Skeletal muscle tissue (tissue), 4 donors: ENCODE measurements around the gene IL18BP. TPM values are rescaled to one million over a fixed set of nuclear protein-coding genes. Genes with fewer than 3 reads are reported as not detected.

ENCODE experiments used
- H3K27ac ChIP-seq: one replicate; pipeline ENCODE4 v1.7.0; 2013; ENCODE audit warnings: mild to moderate bottlenecking, low read depth, low read length, inconsistent platforms
- H3K27me3 ChIP-seq, 3 donors: one replicate each; pipeline ENCODE4 v1.7.0; 2013; ENCODE audit warnings: low read length in 3 of 3; ENCODE audit not compliant: control insufficient read depth in 3 of 3, insufficient read depth in 3 of 3
- H3K36me3 ChIP-seq, 3 donors: one replicate each; pipeline ENCODE4 v1.7.0; 2013; ENCODE audit warnings: low read length in 3 of 3; ENCODE audit not compliant: control insufficient read depth in 3 of 3, insufficient read depth in 3 of 3
- H3K4me1 ChIP-seq, 3 donors: one replicate each; pipeline ENCODE4 v1.7.0; 2013; ENCODE audit warnings: low read length in 3 of 3, mild to moderate bottlenecking in 3 of 3; ENCODE audit not compliant: control insufficient read depth in 3 of 3, insufficient read depth in 3 of 3
- H3K4me3 ChIP-seq, 3 donors: one replicate each; pipeline ENCODE4 v1.7.0; 2013; ENCODE audit warnings: low read length in 3 of 3
- H3K9ac ChIP-seq, 3 donors: one replicate each; pipeline ENCODE4 v1.7.0; 2013; ENCODE audit warnings: low read length in 3 of 3, mild to moderate bottlenecking in 3 of 3, moderate library complexity in 2 of 3, low read depth in 1 of 3
- H3K9me3 ChIP-seq, 3 donors: one replicate each; pipeline ENCODE4 v1.7.0; 2013; ENCODE audit warnings: low read length in 3 of 3; ENCODE audit not compliant: control insufficient read depth in 3 of 3
- total RNA-seq: library from RNA; depleted of rRNA; stranded (reverse); fragments of >200 nt; gene quantifications from one replicate; pipeline ENCODE4 v1.2.3, GENCODE V29; 2014
- donor health status: Osteomylitis.

Gene IL18BP
- total RNA-seq, 1 donor from 2014 or later = 3.1 TPM

DNA sequence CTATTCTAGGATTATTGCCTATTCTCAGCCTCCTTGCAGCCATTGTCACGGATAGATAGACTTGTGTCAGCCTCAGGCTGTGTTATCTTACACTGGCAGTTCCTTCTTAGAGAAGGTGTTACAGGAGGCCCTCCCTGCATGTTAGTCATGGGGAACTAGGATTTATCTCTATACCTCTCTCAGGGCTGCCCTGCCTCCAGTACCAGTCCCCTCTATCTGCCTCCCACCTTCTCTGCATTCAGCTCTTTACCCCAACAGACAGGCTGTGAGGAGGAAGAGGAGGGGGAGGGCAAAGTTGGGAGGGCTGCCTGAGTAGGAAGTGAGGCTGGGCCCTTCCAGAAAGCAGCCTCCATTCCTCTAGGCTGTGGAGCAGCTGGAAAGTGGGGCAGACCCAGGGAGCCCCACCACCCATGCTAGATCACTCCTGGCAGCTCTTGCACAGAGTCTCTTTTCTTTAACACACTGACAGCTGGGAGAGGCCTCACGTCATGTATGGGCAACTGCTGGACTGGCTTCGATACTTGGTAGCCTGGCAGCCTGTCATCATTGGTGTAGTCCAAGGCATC, 2.9 kb upstream of the IL18BP start:
- H3K27ac ChIP-seq = no peak overlapping the region
- no peaks in the 10 kb centered on the region for H3K9me3 ChIP-seq
- H3K4me1 ChIP-seq = peaks cover 20 to 43% (median 21%) of the 10 kb centered on the region in 3 donors
- no peak overlapping the region for H3K9ac ChIP-seq
- H3K36me3 ChIP-seq = peaks cover 7 to 13% (median 7%) of the 10 kb centered on the region in 3 donors
- H3K27me3 ChIP-seq = no peaks in the 10 kb centered on the region
- no peak overlapping the region for H3K4me3 ChIP-seq

DNA sequence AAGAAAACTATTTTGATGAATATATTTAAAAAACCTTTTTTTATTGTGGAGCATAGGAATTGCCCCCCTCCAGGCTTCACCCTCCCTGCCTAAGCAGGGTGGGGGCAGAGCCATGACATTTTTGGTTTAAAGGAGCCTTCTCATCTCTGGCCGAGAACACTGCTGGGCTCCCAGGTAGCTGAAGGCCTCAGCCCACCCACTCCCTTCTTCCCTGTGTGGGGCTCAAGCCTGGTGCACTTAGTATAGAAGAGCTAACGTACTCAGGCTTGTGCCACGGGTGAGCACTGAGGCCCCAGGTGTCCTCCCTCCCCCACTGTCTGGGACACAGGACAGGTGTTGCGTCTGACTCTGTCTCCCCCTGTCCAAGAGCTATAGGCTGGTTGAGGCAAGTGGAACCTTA, 2.2 kb upstream of the IL18BP start:
- H3K27ac ChIP-seq = no peak overlapping the region
- peaks cover 20 to 46% (median 23%) of the 10 kb centered on the region in 3 donors for H3K4me1 ChIP-seq
- H3K9me3 ChIP-seq = no peaks in the 10 kb centered on the region
- no peaks in the 10 kb centered on the region for H3K27me3 ChIP-seq
- H3K9ac ChIP-seq = no peak overlapping the region
- H3K36me3 ChIP-seq = peaks cover 12 to 16% (median 14%) of the 10 kb centered on the region in 3 donors
- no peak overlapping the region for H3K4me3 ChIP-seq

DNA sequence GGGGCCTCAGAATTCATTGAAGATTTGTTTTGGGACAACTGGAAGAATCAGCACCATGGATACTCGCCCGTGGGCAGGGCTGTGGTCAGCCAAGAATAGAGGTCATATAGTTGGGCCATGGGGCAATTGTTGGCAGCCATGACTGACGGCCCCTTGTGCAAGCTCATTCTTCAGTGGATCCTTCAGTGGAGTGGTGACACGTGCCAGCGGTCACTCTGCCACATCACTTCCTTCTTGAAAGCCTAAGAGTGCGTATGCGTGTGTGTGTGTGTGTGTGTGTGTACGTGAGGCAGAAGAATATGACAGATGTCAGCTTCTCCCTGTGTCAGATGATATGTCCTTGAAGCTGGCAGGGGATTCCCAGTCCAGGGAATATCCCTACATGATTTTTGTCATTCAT, 1.8 kb upstream of the IL18BP start:
- Histone ChIP-seq H3K4me3 (no peak overlapping the region), H3K4me1 (peaks cover 20 to 46% (median 23%) of the 10 kb centered on the region in 3 donors), H3K36me3 (peaks cover 16 to 20% (median 17%) of the 10 kb centered on the region in 3 donors), H3K9ac (no peak overlapping the region), H3K27ac (no peak overlapping the region), H3K27me3 (no peaks in the 10 kb centered on the region), H3K9me3 (no peaks in the 10 kb centered on the region)

DNA sequence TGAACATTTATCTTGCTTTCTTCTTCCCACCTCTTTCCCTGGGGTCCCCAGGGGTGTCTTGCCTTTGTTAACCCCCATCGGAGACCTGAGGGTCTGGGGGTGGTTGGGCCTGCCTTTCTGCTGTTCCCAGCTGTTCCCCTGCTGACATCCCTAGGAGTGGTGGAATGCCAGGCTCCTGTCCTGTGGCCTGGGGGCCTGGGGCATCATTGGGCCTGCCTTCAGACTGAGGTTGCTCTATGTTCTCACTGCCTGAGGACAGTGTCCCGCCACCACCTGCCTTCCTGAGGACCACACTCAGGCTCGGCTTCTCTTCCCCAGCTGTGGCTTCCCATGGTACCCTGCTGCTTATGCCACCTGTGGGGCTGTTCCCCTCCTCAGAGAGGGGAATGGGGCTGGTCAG, 1.1 kb upstream of the IL18BP start:
- no peak overlapping the region for H3K9ac ChIP-seq
- H3K27ac ChIP-seq = no peak overlapping the region
- peaks cover 23 to 26% (median 23%) of the 10 kb centered on the region in 3 donors for H3K36me3 ChIP-seq
- peaks cover 20 to 46% (median 23%) of the 10 kb centered on the region in 3 donors for H3K4me1 ChIP-seq
- H3K27me3 ChIP-seq = no peaks in the 10 kb centered on the region
- H3K4me3 ChIP-seq = no peak overlapping the region
- H3K9me3 ChIP-seq = no peaks in the 10 kb centered on the region

DNA sequence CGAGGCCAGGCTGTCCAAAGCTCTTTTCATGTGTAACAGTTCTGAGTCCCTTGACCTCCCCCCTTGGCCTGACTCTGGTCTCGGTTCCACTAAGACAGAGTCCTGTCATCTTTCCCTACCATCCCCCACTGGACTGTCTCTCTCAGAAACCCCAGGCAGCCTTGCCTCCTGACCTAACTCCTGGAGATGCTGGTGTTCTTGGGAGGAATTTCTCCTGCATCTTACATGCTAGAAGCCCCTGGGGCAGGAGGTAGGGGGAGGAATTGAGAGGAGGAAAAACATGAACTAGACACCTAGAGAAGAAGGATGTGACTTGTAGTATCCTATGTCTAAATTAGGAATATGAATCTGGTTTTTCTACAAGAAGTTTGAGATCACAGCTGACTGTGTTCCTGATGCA, 648 bp upstream of the IL18BP start:
- no peak overlapping the region for H3K4me3 ChIP-seq
- no peaks in the 10 kb centered on the region for H3K9me3 ChIP-seq
- peaks cover 26 to 31% (median 27%) of the 10 kb centered on the region in 3 donors for H3K36me3 ChIP-seq
- no peak overlapping the region for H3K9ac ChIP-seq
- H3K27me3 ChIP-seq = no peaks in the 10 kb centered on the region
- no peak overlapping the region for H3K27ac ChIP-seq
- H3K4me1 ChIP-seq = peaks cover 20 to 46% (median 23%) of the 10 kb centered on the region in 3 donors

DNA sequence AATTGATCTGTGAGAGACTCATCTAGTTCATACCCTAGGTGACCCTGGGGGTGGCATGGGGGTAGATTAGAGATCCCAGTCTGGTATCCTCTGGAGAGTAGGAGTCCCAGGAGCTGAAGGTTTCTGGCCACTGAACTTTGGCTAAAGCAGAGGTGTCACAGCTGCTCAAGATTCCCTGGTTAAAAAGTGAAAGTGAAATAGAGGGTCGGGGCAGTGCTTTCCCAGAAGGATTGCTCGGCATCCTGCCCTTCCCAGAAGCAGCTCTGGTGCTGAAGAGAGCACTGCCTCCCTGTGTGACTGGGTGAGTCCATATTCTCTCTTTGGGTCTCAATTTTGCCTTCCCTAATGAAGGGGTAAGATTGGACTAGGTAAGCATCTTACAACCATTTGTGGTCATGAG, 653 bp downstream of the IL18BP start:
- Histone ChIP-seq H3K27ac (peak overlapping the region; percentile 76), H3K36me3 (peaks cover 39 to 44% (median 40%) of the 10 kb centered on the region in 3 donors), H3K4me1 (peaks cover 20 to 46% (median 23%) of the 10 kb centered on the region in 3 donors), H3K9ac (peak overlapping the region in 2 of 3 donors; percentile 45 to 55), H3K9me3 (no peaks in the 10 kb centered on the region), H3K4me3 (peak overlapping the region; percentile 45 to 49 (median 48)), H3K27me3 (no peaks in the 10 kb centered on the region)

DNA sequence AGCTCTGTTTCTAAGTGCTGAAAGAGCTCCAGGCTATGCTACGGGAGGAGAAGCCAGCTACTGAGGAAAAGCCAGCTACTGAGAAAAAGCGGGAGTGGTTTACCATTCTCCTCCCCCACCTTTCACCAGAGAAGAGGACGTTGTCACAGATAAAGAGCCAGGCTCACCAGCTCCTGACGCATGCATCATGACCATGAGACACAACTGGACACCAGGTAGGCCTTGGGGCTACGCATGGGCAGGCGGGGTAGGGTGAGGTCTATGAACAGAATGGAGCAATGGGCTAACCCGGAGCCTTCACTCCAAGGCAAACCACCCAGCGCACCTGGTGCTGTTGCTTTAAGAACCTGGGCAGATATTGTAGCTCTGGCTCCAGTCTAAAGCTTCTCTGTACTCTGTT, 1.1 kb downstream of the IL18BP start:
- peaks cover 44 to 48% (median 44%) of the 10 kb centered on the region in 3 donors for H3K36me3 ChIP-seq

DNA sequence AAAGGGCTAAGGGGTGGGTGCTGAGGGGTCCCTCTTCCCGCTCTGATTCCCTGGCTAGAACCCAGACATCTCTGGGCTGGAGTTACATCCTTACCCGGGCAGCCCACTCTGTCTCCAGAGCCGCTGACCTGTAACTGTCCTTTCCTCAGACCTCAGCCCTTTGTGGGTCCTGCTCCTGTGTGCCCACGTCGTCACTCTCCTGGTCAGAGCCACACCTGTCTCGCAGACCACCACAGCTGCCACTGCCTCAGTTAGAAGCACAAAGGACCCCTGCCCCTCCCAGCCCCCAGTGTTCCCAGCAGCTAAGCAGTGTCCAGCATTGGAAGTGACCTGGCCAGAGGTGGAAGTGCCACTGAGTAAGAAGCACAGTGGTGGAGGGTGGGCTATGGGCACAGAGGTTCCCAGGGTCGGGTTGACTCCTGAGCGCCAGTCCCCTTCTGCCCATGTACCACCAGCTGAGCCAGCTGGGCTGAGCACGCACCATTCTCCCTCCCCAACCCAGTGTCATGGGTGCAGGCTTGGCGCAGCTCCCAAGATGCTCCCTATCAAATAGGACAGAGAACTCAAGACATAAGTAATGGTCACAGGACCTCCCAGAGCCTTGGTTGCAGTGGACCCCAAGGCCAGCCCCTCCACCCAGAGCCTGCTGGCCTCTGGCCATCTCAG, 1.6 kb downstream of the IL18BP start:
- Histone ChIP-seq H3K4me3 (no peak overlapping the region), H3K36me3 (peaks cover 48 to 54% (median 49%) of the 10 kb centered on the region in 3 donors)

More for the DNA sequence above, 1.1 kb downstream of the IL18BP start:
- peaks cover 20 to 47% (median 24%) of the 10 kb centered on the region in 3 donors for H3K4me1 ChIP-seq
- peak overlapping the region; percentile 10 to 41 (median 30) for H3K4me3 ChIP-seq
- H3K27ac ChIP-seq = peak overlapping the region; percentile 76
- peak overlapping the region in 2 of 3 donors; percentile 45 to 55 for H3K9ac ChIP-seq
- H3K27me3 ChIP-seq = no peaks in the 10 kb centered on the region
- no peaks in the 10 kb centered on the region for H3K9me3 ChIP-seq

DNA sequence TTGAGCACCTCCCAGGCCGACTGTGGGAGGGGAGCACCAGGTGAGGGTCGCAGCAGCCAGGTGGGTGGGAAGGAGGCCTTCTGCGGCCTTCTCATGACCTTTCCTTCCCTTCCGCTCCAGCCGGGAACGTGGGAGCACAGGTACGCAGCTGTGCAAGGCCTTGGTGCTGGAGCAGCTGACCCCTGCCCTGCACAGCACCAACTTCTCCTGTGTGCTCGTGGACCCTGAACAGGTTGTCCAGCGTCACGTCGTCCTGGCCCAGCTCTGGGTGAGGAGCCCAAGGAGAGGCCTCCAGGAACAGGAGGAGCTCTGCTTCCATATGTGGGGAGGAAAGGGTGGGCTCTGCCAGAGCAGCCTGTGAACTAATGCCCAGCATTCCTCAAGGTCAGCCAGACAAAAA, 2.6 kb downstream of the IL18BP start:
- Histone ChIP-seq H3K36me3 (peaks cover 54 to 59% (median 56%) of the 10 kb centered on the region in 3 donors), H3K9ac (no peak overlapping the region), H3K9me3 (no peaks in the 10 kb centered on the region), H3K27ac (no peak overlapping the region), H3K27me3 (no peaks in the 10 kb centered on the region), H3K4me3 (no peak overlapping the region), H3K4me1 (peaks cover 33 to 60% (median 33%) of the 10 kb centered on the region in 3 donors)

More for the DNA sequence above, 1.6 kb downstream of the IL18BP start:
- Histone ChIP-seq H3K27ac (peak overlapping the region; percentile 76), H3K9me3 (no peaks in the 10 kb centered on the region), H3K9ac (peak overlapping the region in 2 of 3 donors; percentile 45 to 55), H3K4me1 (peaks cover 24 to 52% (median 29%) of the 10 kb centered on the region in 3 donors), H3K27me3 (no peaks in the 10 kb centered on the region)
